Activated gamma-delta T cell treated with anti-CD3 and anti-CD28 coated beads, Interleukin-2, amount 50 U/mL, for 16 hours (primary cell): ENCODE results near the gene SPOCK2.

Experiments used
- DNase-seq: peaks from one replicate; pipeline ENCODE4 v3.0.0-alpha.2; 2020; ENCODE audit warnings: low read depth

The SPOCK2 gene

DNA sequence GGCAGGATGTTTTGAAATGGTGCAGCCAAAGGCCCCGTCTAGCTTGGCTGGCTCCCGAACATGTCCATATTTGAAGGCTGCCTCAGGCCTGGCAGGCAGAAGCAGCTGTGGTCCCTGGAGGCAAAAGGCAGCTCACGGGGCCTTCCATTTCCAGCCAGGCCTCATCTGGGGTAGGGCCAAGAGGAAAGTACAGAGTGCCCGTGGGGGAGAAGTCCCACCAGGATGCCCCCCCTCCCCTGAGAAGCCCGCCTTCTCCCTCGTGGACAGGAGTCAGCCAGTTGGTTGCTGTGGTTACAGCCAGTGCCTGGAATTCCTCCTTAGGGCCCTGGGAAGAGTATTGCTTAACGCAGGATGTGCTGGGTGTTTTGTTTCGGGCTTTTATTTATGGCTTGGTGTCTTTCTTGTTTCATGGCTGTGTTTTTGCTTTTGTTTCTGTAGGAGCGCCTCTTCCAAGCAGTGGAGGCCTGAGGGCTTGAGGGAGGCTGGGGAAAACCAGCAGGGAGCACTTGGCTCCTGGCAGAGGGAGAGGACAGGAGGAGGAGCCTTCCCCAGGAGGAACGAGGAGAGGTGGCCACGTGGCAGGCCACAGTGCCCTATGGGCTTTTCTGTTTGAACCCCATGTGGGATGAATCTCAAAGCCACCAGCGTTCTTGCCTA, 78.8 kb downstream of the SPOCK2 start:
- no peak for DNase-seq

DNA sequence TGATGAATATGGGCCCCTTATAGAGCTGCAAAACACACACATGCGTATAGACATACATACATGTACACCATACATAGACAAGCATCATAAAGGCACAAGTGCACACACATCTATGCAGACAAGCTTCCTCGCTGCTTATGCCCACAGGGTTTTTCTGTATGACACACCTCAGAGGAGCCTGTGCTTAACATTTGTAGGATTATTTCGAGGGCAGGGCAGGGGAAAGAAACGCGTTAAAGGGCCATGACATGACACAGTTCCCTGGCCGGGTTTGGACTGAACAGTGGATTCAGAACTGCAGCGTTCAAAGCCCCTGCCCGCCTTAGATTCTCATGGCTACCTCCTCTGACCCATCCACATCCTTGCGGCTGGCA, 79.3 kb downstream of the SPOCK2 start:
- DNase-seq: no peak
